GM18508 (cell line): ENCODE results near the gene INPP5F.
"Not testable (repeated sequence)": the region's sequence is repeated elsewhere in the genome, so short reads cannot be mapped to it uniquely, and the experiment has no call there.

ENCODE experiments used
- ATAC-seq: cut with Tn5 transposase; IDR thresholded peaks from one replicate; pipeline ENCODE4 v1.9.1; 2021; ENCODE audit warnings: moderate number of reproducible peaks; ENCODE audit not compliant: insufficient read depth, unreplicated experiment

The INPP5F gene

GRCh38 chr10:119773041-119773440 is 47.2 kb downstream of the INPP5F start:
- not testable (repeated sequence) for ATAC-seq

- ATAC-seq = no peak
Observed at GRCh38 chr10:119775529-119775928, 49.7 kb downstream of the INPP5F start.

GRCh38 chr10:119776536-119776935 is 50.7 kb downstream of the INPP5F start:
- ATAC-seq = no peak

DNA sequence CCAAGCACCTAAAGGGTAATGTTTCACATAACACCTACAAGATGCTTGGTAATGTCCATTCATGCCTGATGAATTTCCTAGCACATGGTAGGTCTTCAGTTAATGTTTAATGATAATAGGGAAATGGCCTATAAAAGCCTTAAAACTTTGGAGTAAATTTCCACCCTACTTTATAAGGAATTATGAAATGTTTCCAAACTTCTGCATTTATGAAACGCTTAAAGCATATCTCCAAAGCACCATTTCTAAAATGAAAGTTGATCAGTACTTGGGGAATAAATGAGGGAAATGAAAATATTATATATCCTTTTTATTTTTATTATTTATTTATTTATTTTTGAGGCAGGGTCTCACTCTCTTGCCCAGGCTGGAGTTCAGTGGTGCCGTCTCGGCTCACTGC is 51.8 kb downstream of the INPP5F start:
- no peak for ATAC-seq

DNA sequence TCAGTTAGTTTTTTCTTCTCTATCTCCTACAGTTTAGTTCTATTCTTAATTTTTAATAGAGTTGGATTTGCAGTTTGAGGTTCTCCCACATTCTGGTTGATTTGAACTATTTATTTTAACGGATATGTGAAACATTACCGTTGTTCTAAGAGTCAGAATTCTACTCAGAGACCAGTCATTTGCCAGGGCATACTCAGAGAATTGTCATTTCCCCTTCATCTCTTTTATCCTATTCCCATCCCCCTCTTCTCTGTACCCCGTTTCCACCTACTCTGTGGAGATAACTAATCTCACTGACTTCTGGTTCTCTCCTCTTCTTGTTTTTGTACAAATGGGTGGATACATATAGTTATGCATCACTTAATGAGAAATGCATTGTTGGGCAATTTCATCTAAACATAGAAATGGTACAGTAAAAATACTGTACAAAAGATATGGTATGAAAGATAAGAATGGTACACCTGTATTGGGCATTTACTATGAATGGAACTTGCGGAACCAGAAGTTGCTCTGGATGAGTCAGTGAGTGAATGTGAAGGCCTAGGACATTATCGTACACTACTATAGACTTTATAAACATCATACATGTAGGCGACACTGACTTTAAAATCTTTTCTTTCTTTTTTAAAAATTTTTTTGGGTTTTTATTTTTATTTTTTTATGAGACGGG is 53.1 kb downstream of the INPP5F start:
- ATAC-seq = no peak

DNA sequence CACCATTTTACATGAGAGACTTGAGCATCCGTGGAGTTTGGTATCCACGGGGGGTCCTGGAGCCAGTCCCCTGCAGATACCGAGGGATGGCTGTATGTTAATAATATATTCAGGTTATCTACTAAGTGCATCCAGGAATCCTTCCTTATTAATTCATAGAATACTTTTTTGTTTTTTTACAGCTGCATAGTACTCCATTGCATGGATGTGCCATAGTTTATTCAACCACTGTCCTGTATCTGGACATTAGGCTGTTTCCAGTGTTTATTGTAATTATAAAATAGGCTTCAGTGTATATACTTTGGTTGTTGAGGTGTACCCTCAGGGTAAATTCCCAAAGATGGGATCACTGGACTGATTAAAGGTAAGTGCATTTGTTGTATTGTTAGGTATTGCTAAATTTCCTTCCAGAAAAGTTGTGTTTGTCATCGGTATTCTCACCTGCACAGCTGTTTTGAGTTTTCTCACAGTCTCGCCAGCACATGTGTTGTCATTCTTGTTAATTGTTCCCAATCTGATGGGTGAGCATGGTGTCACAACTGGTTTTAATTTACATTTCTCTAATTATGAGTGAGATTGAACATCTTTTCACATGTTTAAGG is 55.1 kb downstream of the INPP5F start:
- ATAC-seq = no peak

GRCh38 chr10:119781498-119781897 is 55.6 kb downstream of the INPP5F start:
- ATAC-seq = no peak

DNA sequence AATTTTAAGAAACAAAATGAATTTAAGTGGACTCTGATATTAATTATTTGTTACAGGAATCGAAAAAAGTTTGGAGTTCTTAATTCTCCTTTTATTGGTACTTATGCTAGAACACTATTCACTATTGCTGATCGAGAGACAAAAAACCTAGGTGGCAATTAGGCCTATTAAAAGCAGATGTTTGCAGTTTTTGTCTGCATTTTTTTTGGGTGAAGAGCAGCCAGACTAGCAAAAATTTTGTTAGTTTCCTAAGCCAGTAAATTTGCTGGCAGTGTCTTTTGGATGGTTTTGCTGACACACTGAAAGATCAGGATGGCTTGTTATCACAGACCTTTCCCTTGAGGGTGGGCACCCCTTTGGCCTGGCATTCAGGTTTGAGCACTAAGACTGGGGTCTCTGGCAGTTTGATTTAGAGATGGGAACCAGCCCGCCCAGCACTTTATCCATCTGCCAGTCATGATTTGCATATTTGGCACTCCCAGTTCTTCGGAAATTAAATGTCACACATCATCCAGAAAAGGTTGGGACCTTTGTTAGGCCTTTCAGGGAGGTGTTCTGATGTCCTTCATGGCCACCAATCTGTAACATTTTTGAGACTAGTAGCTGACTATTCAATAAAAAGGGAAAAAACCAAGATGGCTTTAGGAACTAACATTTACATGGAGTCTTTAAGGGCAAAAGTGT is 57.3 kb downstream of the INPP5F start:
- no peak for ATAC-seq

- ATAC-seq = no peak
Observed at GRCh38 chr10:119783665-119784027, 57.8 kb downstream of the INPP5F start.

GRCh38 chr10:119784340-119785067 is 58.7 kb downstream of the INPP5F start:
- no peak for ATAC-seq

DNA sequence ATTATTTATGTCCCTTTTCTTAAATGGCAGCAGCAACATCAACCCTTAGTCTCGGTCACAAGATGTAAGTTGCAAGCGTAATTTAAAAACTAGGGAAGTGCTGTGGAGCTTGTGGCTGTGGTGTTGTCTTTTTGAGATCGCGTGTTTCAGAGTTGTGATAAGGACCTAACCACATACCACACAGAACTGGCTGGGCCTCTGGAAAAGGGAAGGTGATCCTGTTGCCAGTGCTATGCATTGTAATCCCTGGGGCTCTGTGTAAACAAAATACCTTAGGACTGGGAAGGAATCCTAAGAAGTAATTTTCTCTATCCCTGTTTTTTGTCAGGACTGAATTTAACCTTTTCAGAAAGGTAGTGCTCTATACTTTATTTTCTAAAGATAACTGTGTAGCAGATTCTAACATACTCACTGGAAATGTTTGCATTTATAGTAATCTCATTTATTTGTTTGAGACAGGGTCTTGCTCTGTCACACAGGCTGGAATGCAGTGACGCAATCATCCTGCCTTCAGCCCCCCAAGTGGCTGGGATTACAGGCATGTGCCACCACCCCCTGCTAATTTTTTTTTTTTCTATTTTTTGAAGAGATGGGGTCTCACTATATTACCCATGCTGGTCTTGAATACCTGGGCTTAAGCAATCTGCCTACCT is 60.4 kb downstream of the INPP5F start:
- ATAC-seq = no peak

GRCh38 chr10:119795101-119795500 is 69.3 kb downstream of the INPP5F start:
- ATAC-seq = not testable (repeated sequence)

DNA sequence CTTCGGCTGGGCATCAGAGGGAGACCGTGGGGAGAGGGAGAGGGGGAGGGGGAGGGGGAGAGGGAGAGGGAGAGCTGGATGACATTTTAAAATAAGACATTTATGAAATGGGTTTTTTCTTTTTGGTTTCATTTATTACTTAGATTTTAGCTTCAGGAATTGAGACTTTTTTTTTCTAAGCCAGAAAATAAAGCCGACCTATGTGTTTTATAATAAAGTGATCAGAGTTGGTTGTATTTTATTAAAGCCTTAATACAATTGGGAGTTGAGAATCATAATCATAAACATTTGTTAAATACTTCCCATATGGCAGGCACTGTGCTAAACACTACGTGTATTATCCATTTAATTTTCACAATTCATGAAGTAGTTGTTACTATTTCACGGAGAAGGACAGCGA is 70.2 kb downstream of the INPP5F start:
- ATAC-seq = no peak

- no peak for ATAC-seq
Observed at GRCh38 chr10:119801176-119801575, 75.3 kb downstream of the INPP5F start.

- no peak for ATAC-seq
Observed at GRCh38 chr10:119801998-119802538, 76.2 kb downstream of the INPP5F start.

DNA sequence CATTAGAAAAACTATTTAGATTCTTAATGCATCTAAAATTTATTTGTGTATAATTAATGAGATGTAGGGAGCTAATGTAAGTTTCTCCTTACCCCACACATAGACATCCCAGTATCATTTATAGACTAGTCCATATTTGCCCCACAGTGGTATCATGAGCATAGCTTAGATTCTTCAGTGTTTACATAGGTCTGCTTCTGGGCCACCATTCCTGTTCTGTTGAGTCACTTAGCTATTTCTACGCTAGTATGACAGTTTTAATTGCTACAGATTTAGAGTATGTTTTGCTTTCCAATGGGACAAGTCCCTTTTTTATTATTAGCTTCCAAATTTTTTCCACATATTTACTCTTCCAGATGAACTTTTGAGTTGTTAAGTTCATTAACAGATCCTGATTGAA is 77.4 kb downstream of the INPP5F start:
- ATAC-seq = no peak

DNA sequence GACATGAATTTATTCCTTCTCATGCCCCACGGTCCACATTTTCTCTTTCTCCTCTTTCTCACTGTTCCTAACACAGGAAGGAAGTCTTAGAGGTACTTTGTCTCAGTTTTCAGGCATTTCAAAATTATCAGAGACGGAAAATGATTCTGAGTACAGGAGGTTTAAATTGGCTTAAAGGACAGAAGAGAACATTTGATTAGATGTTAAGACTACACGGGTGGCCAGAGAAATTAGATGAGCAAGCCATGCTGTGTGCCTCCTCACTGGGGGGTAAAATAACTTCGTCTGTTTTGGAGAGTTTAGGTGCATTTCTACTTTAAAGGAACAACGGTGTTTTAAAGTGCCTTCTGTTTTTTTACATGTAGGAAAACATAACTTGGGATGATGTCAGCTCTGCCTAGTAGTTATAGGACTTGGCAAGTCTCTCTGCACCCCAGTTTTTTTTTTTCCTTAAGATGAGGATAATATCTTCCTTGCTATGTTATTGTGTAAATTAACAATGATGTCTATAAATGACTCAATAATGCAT is 79.9 kb downstream of the INPP5F start:
- ATAC-seq = no peak

DNA sequence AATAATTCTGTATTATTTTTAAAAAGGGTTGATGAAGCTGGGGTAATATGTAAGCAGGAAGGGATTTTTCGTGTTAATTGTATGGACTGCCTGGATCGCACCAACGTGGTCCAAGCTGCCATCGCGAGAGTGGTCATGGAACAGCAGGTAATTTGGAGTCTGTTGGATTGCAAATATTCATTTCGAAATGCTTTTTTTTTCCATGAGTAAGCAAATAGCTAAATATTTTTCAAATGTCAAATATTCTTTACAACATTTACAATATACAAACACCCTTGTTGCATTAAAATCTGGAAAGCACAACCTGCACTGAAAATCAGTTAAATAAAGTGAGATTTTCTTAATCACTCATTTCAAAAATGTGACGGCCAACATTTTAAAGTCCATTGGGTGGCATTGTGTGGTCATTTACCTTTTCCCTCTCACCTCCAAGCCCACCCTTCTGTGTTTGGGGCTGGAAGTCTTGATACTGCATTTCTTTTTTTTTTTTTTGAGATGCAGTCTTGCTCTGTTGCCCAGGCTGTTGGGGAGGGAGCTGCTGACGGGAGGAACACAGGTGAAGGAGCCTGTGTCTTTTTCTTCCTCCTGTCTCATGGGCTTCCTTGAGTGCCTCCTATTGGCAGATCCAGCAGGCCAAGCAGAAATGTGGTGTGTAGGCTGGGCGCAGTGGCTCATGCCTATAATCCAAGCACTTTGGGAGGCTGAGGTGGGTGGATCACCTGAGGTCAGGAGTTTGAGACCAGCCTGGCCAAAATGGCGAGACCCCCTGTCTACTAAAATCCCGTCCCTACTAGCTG is 80.7 kb downstream of the INPP5F start:
- ATAC-seq = no peak

GRCh38 chr10:119807960-119808697 is 82.3 kb downstream of the INPP5F start:
- peak; percentile 48 for ATAC-seq
